IPS DF 6.9 (cell line): ENCODE results near the gene IL20RB.
"Not testable (repeated sequence)": the region's sequence is repeated elsewhere in the genome, so short reads cannot be mapped to it uniquely, and the experiment has no call there.

Experiments used
- DNase-seq: peaks from one replicate; pipeline ENCODE4 v3.0.0-alpha.2; 2013; ENCODE audit warnings: low read depth, low spot score
- H3K27ac ChIP-seq: one replicate; pipeline ENCODE4 v1.5.1; 2013; ENCODE audit warnings: low read length, control low read depth
- H3K27me3 ChIP-seq: 2 replicates; pipeline ENCODE4 v1.6.1; 2013; ENCODE audit warnings: mild to moderate bottlenecking, low read length; ENCODE audit not compliant: control insufficient read depth, insufficient read depth
- H3K36me3 ChIP-seq: 2 replicates; pipeline ENCODE4 v1.6.1; 2013; ENCODE audit warnings: low read length; ENCODE audit not compliant: control insufficient read depth, insufficient read depth
- H3K4me1 ChIP-seq: 2 replicates; pipeline ENCODE4 v1.6.1; 2013; ENCODE audit warnings: low read length; ENCODE audit not compliant: control insufficient read depth, insufficient read depth
- H3K4me3 ChIP-seq: 2 replicates; pipeline ENCODE4 v1.5.1; 2013; ENCODE audit warnings: mild to moderate bottlenecking, low read length
- H3K9me3 ChIP-seq: 2 replicates; pipeline ENCODE4 v1.6.1; 2013; ENCODE audit warnings: low read length, inconsistent platforms; ENCODE audit not compliant: control insufficient read depth, insufficient read depth
- WGBS: extraction: QIAGEN DNeasy Blood & Tissue Kit; methylation state at CpG from one replicate; pipeline ENCODE4 v1.1.7; 2013; ENCODE audit warnings: mixed read lengths, missing lambda C conversion rate; ENCODE audit not compliant: insufficient read length, insufficient coverage; 5-methylcytosine and 5-hydroxymethylcytosine counted together

The IL20RB gene

DNA sequence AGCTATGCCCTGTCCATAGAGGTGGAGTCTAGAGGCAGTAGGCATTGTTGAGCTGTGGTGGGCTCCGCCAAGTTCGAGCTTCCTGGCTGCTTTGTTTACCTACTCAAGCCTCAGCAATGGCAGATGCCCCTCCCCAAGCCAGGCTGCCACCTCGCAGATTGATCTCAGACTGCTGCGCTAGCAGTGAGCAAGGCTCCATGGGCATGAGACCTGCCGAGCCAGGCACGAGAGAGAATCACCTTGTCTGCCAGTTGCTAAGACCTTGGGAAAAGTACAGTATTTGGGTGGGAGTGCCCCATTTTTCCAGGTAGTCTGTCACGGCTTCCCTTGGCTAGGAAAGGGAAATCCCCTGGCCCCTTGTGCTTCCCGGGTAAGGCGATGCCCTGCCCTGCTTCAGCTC, 49.6 kb downstream of the IL20RB start:
- not testable (repeated sequence) for H3K4me3 ChIP-seq, H3K4me1 ChIP-seq, H3K36me3 ChIP-seq, H3K27ac ChIP-seq, H3K9me3 ChIP-seq, H3K27me3 ChIP-seq, DNase-seq
- no CpG with 5 or more reads among the region's 9 CpGs for WGBS

DNA sequence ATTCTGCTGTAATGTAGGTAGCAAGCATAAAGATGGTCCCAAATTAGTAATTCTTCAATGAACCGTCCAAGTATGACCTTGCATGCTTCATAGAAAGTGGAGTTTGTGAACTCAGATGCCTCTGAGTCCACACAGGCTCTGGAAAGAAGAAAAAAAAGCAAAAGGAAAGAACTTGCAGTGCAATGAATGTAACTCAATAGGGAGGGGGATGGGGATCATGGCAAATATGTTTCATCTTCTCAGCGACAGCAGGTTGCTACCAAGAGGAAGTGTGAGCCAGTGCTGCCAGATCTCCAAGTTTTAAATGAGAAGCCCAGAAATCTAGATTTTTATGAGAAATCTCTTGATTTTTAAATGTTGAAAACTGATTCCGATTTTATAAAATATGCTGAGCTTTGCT, 50.3 kb downstream of the IL20RB start:
- Histone ChIP-seq H3K36me3 (no peaks in the 10 kb centered on the region), H3K9me3 (no peaks in the 10 kb centered on the region), H3K27me3 (no peaks in the 10 kb centered on the region), H3K4me3 (no peak overlapping the region), H3K27ac (no peak overlapping the region), H3K4me1 (no peaks in the 10 kb centered on the region)
- no CpG with 5 or more reads among the region's 3 CpGs for WGBS
- DNase-seq: no peak

- DNase-seq: no peak
- Histone ChIP-seq H3K27me3 (no peaks in the 10 kb centered on the region), H3K27ac (no peak overlapping the region), H3K4me1 (no peaks in the 10 kb centered on the region), H3K4me3 (no peak overlapping the region), H3K9me3 (no peaks in the 10 kb centered on the region), H3K36me3 (no peaks in the 10 kb centered on the region)
- WGBS: no CpG with 5 or more reads among the region's 4 CpGs
Measured at GRCh38 chr3:137008976-137009375, 51.2 kb downstream of the IL20RB start.

- WGBS: no CpG with 5 or more reads among the region's 6 CpGs
- no peaks in the 10 kb centered on the region for H3K4me1 ChIP-seq
- DNase-seq: no peak
Measured at GRCh38 chr3:137010137-137010536, 52.4 kb downstream of the IL20RB start.

GRCh38 chr3:137011153-137011552, 53.4 kb downstream of the IL20RB start:
- no peak for DNase-seq
- H3K4me1 ChIP-seq: no peaks in the 10 kb centered on the region
- H3K4me3 ChIP-seq: no peak overlapping the region
- no CpG with 5 or more reads among the region's 4 CpGs for WGBS
- no peaks in the 10 kb centered on the region for H3K36me3 ChIP-seq
- no peaks in the 10 kb centered on the region for H3K9me3 ChIP-seq
- H3K27me3 ChIP-seq: no peaks in the 10 kb centered on the region
- H3K27ac ChIP-seq: no peak overlapping the region

More at GRCh38 chr3:137010137-137010536, 52.4 kb downstream of the IL20RB start:
- no peaks in the 10 kb centered on the region for H3K27me3 ChIP-seq
- H3K27ac ChIP-seq: no peak overlapping the region
- no peaks in the 10 kb centered on the region for H3K36me3 ChIP-seq
- no peak overlapping the region for H3K4me3 ChIP-seq
- H3K9me3 ChIP-seq: no peaks in the 10 kb centered on the region

DNA sequence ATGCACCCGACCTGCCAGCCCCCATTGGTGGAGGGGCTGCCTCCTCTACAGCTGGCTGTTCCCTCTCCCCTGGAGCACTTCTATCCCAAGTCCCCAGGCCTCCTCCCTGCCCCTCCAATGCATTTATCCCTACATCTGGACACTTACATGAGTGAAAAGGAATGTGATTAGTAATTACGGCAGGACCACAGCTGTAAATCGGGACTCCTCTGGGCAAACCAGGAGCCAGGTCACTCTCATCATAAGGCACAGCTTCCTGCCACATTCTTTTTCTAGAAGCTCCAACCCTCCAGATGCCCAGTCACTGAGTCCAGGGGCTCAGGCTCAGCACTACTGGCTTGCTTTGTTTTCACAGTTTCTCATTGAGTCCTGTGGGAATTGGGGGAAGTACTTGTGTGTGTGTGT, 54.3 kb downstream of the IL20RB start:
- H3K4me1 ChIP-seq: no peaks in the 10 kb centered on the region
- H3K27me3 ChIP-seq: no peaks in the 10 kb centered on the region
- no peak overlapping the region for H3K27ac ChIP-seq
- WGBS: no CpG with 5 or more reads among the region's 3 CpGs
- H3K4me3 ChIP-seq: no peak overlapping the region
- no peak for DNase-seq
- H3K9me3 ChIP-seq: no peaks in the 10 kb centered on the region
- H3K36me3 ChIP-seq: no peaks in the 10 kb centered on the region

GRCh38 chr3:137013951-137014688, 56.3 kb downstream of the IL20RB start:
- H3K9me3 ChIP-seq: no peaks in the 10 kb centered on the region
- no CpG with 5 or more reads among the region's 18 CpGs for WGBS
- peak; percentile 80 for DNase-seq
- no peak overlapping the region for H3K27ac ChIP-seq
- H3K4me3 ChIP-seq: no peak overlapping the region
- no peaks in the 10 kb centered on the region for H3K36me3 ChIP-seq
- H3K27me3 ChIP-seq: no peaks in the 10 kb centered on the region
- H3K4me1 ChIP-seq: no peaks in the 10 kb centered on the region

DNA sequence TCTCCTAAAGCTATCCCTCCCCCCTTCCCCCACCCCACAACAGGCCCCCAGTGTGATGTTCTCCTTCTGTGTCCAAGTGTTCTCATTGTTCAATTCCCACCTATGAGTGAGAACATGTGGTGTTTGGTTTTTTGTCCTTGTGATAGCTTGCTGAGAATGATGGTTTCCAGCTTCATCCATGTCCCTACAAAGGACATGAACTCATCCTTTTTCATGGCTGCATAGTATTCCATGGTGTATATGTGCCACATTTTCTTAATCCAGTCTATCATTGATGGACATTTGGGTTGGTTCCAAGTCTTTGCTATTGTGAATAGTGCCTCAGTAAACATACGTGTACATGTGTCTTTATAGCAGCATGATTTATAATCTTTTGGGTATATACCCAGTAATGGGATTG, 59.5 kb downstream of the IL20RB start:
- H3K36me3 ChIP-seq, H3K4me1 ChIP-seq, H3K9me3 ChIP-seq, H3K27ac ChIP-seq, DNase-seq, H3K4me3 ChIP-seq, H3K27me3 ChIP-seq: not testable (repeated sequence)
- no CpG with 5 or more reads among the region's 1 CpG for WGBS

- Histone ChIP-seq H3K4me3 (no peak overlapping the region), H3K4me1 (0 out of 2 replicates have a peak, but pooled peaks cover 1% of the 10 kb centered on the region), H3K9me3 (no peaks in the 10 kb centered on the region), H3K27me3 (no peaks in the 10 kb centered on the region), H3K36me3 (no peaks in the 10 kb centered on the region), H3K27ac (no peak overlapping the region)
- WGBS: no CpG with 5 or more reads among the region's 5 CpGs
- DNase-seq: no peak
Measured at GRCh38 chr3:137020315-137020714, 62.5 kb downstream of the IL20RB start.

DNA sequence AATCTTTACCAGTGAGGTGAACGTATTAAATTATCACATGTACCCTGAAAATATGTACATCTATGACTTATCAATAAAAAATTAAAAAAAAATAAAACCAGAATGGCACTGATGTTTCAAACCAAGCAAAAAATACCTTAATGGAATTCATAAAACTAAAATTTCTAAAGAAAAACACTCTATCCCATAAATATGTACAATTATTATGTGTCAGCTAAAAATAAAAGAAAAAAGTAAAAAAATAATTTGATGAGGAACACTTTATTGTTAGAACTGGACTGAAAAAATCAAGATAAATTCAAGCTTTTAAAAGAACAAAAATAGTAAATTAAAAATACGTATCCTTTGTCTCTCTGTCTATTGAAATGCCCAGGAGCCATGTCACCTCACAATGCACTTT, 63.1 kb downstream of the IL20RB start:
- no peak overlapping the region for H3K27ac ChIP-seq
- no CpG with 5 or more reads among the region's 2 CpGs for WGBS
- no peaks in the 10 kb centered on the region for H3K9me3 ChIP-seq
- H3K4me1 ChIP-seq: 0 out of 2 replicates have a peak, but pooled peaks cover 1% of the 10 kb centered on the region
- no peak overlapping the region for H3K4me3 ChIP-seq
- no peak for DNase-seq
- no peaks in the 10 kb centered on the region for H3K36me3 ChIP-seq
- no peaks in the 10 kb centered on the region for H3K27me3 ChIP-seq

- no peak for DNase-seq
- Histone ChIP-seq H3K4me3 (no peak overlapping the region), H3K9me3 (no peaks in the 10 kb centered on the region), H3K27me3 (no peaks in the 10 kb centered on the region), H3K4me1 (0 out of 2 replicates have a peak, but pooled peaks cover 1% of the 10 kb centered on the region), H3K27ac (no peak overlapping the region), H3K36me3 (no peaks in the 10 kb centered on the region)
- WGBS: no CpG with 5 or more reads among the region's 5 CpGs
Measured at GRCh38 chr3:137024348-137024747, 66.6 kb downstream of the IL20RB start.
